DMS53 (cell line): ENCODE results near the gene SDSL.

Experiments
- DNase-seq: peaks from one replicate; lab custom pipeline; 2025; lab: John Stamatoyannopoulos, UW

Gene SDSL

GRCh38 chr12:113480336-113480971 is 58.3 kb downstream of the SDSL start:
- DNase-seq: no peak

- DNase-seq: no peak
Observed at GRCh38 chr12:113482334-113482733, 60.2 kb downstream of the SDSL start.

GRCh38 chr12:113485330-113485729 is 63.1 kb downstream of the SDSL start:
- DNase-seq: no peak

GRCh38 chr12:113486722-113487121 is 64.5 kb downstream of the SDSL start:
- no peak for DNase-seq
